AG09309 (cell line): ENCODE measurements around the gene KCTD17.

Source experiments
- DNase-seq: peaks from one replicate; pipeline ENCODE4 v3.0.0-alpha.2; 2010; ENCODE audit warnings: low read depth
- H3K4me3 ChIP-seq: 2 replicates; pipeline ENCODE4 v1.5.1; 2011; ENCODE audit warnings: mild to moderate bottlenecking, low read depth, low read length, moderate library complexity; ENCODE audit not compliant: control insufficient read depth
- CTCF ChIP-seq: IDR thresholded peaks from 2 replicates; pipeline ENCODE4 v1.5.1; 2011; ENCODE audit warnings: mild to moderate bottlenecking, low read depth, low read length, inconsistent platforms; ENCODE audit not compliant: insufficient read depth, control insufficient read depth; ENCODE audit errors: missing control alignments

Gene KCTD17

GRCh38 chr22:37010976-37011375 lies 40.6 kb upstream of the KCTD17 start:
- H3K4me3 ChIP-seq: no peak overlapping the region
- no peak for DNase-seq
- TF ChIP-seq CTCF: no peak

DNA sequence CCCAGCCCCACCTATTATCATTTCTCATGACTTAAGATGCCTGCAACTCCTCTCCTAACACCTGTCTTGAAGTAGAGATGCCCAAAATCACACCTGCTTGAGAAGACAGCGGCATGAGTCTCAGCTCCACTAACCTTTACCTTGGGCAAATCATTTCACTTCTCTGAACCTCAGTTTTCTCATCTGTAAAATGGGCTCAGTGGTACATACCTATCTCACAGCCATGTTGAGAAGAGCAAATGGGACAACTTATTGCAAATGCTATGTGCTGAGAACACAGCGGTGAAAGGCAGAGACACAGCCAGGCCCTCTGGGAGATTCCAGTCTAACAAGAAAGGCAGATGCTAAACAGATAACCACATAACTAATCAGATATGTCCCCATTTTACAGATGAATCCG lies 40.1 kb upstream of the KCTD17 start:
- no peak for DNase-seq
- no peak overlapping the region for H3K4me3 ChIP-seq
- no peak for TF ChIP-seq CTCF

DNA sequence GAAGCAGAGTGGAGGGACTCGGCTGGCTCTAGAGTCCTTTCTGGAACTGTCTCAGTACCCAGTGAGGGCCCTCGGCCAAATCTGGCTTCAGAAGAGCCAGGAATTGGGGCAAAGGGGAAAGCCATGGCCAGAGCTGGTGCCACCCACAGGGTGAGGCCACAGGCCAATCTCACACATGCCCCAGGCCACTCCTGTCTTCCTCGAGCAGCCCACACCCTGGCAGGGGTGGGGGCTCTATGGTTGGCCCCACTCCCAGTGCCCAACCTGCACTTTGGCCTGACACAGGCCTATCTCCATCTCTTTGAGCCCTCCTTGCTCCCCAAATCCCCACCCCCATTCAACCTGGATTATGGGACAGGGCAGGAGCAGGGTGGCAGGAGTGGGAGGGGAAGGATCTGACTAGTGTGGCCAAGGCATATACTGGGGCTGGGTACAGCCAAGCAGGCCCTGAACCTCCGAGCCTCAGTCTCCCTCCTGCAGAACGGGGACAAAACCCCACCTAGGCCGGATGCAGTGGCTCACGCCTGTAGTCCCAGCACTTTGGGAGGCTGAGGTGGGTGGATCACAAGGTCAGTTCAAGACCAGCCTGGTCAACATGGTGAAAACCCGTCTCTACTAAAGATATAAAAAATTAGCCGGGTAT lies 39.2 kb upstream of the KCTD17 start:
- no peak for DNase-seq
- no peak overlapping the region for H3K4me3 ChIP-seq
- TF ChIP-seq CTCF: no peak

DNA sequence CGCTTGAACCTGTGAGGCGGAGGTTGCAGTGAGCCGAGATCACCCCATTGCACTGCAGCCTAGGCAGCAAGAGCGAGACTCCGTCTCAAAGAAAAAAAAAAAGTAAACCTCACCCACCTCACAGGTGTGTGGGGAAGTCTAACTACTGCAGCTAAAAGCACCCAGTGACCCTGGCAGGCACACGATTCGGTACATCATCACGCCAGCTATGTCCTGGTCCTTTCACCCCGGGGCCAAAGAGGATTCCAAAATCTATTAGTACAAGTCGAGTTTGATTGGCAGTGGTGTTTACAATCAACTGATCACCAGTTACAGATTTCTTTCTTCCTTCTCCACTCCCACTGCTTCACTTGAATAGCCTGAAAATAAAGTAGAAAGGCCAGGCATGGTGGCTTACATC lies 38.6 kb upstream of the KCTD17 start:
- H3K4me3 ChIP-seq: no peak overlapping the region
- no peak for DNase-seq
- TF ChIP-seq CTCF: no peak

DNA sequence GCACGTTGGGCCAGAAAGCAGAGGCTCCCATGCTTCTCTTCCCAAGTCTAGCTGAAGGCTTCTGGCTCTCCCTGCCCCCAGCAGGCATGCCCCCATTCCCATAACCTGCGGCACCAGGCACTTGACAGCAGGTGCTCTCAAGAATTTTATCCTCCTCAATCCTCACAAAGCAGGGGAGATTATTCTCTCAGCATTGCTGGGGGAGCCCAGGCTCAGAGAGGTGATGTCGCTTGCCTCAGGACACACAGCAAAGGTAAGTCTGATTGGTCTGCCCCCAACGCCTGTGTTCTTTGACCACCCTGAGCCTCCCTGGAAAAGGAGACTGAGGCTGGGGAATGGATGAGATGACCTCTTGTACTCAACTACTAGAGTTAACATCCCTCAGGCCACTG lies 37.1 kb upstream of the KCTD17 start:
- TF ChIP-seq CTCF: no peak
- DNase-seq: no peak

DNA sequence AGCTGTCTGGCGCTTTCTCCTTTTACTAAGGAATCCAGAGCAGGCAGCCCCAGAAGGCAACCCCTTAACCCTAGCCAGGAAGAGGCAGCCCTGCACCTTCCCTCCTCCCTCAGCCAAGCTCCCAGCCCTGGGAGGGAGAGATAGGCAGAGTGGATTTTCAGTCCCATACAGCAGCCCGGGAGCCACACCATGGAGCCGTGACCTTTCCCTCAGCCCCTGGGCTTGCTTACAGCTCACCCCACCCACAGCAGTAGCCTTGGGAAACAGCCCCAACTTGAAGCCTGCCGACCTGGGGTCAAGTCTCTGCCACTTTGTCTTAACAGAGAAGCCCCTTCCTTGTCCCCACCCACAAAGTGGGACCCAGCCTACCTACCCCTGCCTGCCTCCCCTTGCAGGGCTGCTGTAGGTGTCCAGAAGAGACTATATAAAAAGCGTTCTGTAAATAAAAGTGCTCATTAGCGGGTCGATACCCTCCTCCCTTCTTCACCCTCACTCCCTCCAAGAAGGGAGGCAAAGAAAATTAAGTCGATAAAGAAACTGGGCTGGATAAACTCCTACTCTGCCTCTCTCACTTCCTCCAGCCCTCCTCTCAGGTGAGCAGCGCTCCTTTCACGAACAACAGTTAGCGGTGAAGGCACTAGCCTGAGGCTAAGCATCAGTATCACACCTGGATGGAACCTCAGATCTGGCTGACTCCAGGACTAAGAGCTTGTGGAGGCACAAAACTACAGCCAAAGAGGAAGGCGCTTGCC lies 36.5 kb upstream of the KCTD17 start:
- no peak for TF ChIP-seq CTCF
- no peak for DNase-seq
- H3K4me3 ChIP-seq: no peak overlapping the region

More for the DNA sequence above, 37.1 kb upstream of the KCTD17 start:
- H3K4me3 ChIP-seq: no peak overlapping the region
